Stimulated activated CD8-positive, alpha-beta memory T cell treated with anti-CD3 and anti-CD28 coated beads, Interleukin-15, amount 100 ng/mL, for 48 hours (primary cell): Measurements from ENCODE around the gene FRRS1.
A peak's percentile ranks its signal among the peaks of the same experiment; 100 is the strongest.
"Not testable (repeated sequence)": the region's sequence is repeated elsewhere in the genome, so short reads cannot be mapped to it uniquely, and the experiment has no call there.

ENCODE experiments used
- DNase-seq, 2 donors: peaks; one replicate each; pipeline ENCODE4 v3.0.0-alpha.2; 2020; ENCODE audit warnings: low read depth in 2 of 2

The FRRS1 gene

GRCh38 chr1:99766378-99766800 lies at the start of gene FRRS1:
Gene FRRS1, minus strand, starts transcription at chr1:99766635. Its CDS starts 17,867 bp downstream, at chr1:99748768.
- DNase-seq = peak in 1 of 2 donors; percentile 11

- no peak for DNase-seq
Observed at GRCh38 chr1:99814373-99814900, 48.0 kb upstream of the FRRS1 start.

- no peak for DNase-seq
Observed at GRCh38 chr1:99811747-99812146, 45.3 kb upstream of the FRRS1 start.

GRCh38 chr1:99811075-99811474 lies 44.6 kb upstream of the FRRS1 start:
- DNase-seq = no peak

- DNase-seq = no peak
Observed at GRCh38 chr1:99808391-99809115, 42.1 kb upstream of the FRRS1 start.

- DNase-seq = no peak
Observed at GRCh38 chr1:99806882-99807281, 40.4 kb upstream of the FRRS1 start.

GRCh38 chr1:99801584-99801983 lies 35.1 kb upstream of the FRRS1 start:
- DNase-seq = no peak

GRCh38 chr1:99793861-99794260 lies 27.4 kb upstream of the FRRS1 start:
- DNase-seq = not testable (repeated sequence)

GRCh38 chr1:99789715-99790114 lies 23.3 kb upstream of the FRRS1 start:
- DNase-seq = no peak

GRCh38 chr1:99788896-99789295 lies 22.5 kb upstream of the FRRS1 start:
- no peak for DNase-seq

GRCh38 chr1:99786751-99787501 lies 20.5 kb upstream of the FRRS1 start:
- DNase-seq = no peak

- DNase-seq = no peak
Observed at GRCh38 chr1:99784809-99785255, 18.4 kb upstream of the FRRS1 start.

GRCh38 chr1:99784143-99784542 lies 17.7 kb upstream of the FRRS1 start:
- DNase-seq = no peak

GRCh38 chr1:99782920-99783319 lies 16.5 kb upstream of the FRRS1 start:
- no peak for DNase-seq

GRCh38 chr1:99782397-99782796 lies 16.0 kb upstream of the FRRS1 start:
- no peak for DNase-seq

GRCh38 chr1:99781798-99782197 lies 15.4 kb upstream of the FRRS1 start:
- DNase-seq = no peak

GRCh38 chr1:99777752-99778151 lies 11.3 kb upstream of the FRRS1 start:
- DNase-seq = no peak

- DNase-seq = no peak
Observed at GRCh38 chr1:99776120-99776519, 9.7 kb upstream of the FRRS1 start.

GRCh38 chr1:99772809-99773208 lies 6.4 kb upstream of the FRRS1 start:
- no peak for DNase-seq

- DNase-seq = no peak
Observed at GRCh38 chr1:99771513-99771918, 5.1 kb upstream of the FRRS1 start.

- no peak for DNase-seq
Observed at GRCh38 chr1:99768524-99769245, 2.2 kb upstream of the FRRS1 start.

GRCh38 chr1:99768104-99768503 lies 1.7 kb upstream of the FRRS1 start:
- no peak for DNase-seq
